GM23338 (cell line): ENCODE data around the gene PROC. TPM values are rescaled to one million over a fixed set of nuclear protein-coding genes. Genes with fewer than 3 reads are reported as not detected.

Experiments
- ATAC-seq: fragments of 200-7000 bp; cut with Tn5 transposase; 3 replicates; pipeline ENCODE4 v1.9.1; 2020
- DNase-seq: peaks from one replicate; pipeline ENCODE4 v3.0.0-alpha.2; 2015; ENCODE audit warnings: low spot score
- H2AFZ ChIP-seq: fragments of 200-600 bp; sonication (generic); 2 replicates; pipeline ENCODE4 v1.8.0; 2016; ENCODE audit warnings: antibody characterized with exemption, mild to moderate bottlenecking, moderate library complexity
- H3F3A ChIP-seq: fragments of 200-600 bp; sonication (generic); replicated peaks from 2 replicates; pipeline ENCODE4 v1.8.0; 2017; ENCODE audit warnings: antibody characterized with exemption, mixed run types, low read depth
- H3K27ac ChIP-seq: fragments of 200-600 bp; sonication (generic); 2 replicates; pipeline ENCODE4 v1.6.1; 2016; ENCODE audit warnings: low read depth
- H3K27me3 ChIP-seq: fragments of 200-600 bp; sonication (generic); 2 replicates; pipeline ENCODE4 v1.8.0; 2016; ENCODE audit warnings: mild to moderate bottlenecking, mixed run types, moderate library complexity; ENCODE audit not compliant: insufficient read depth
- H3K36me3 ChIP-seq: fragments of 200-600 bp; sonication (generic); 2 replicates; pipeline ENCODE4 v1.8.0; 2016; ENCODE audit warnings: mild to moderate bottlenecking; ENCODE audit not compliant: insufficient read depth
- H3K4me1 ChIP-seq: fragments of 200-600 bp; sonication (generic); 2 replicates; pipeline ENCODE4 v1.8.0; 2016; ENCODE audit warnings: mild to moderate bottlenecking, moderate library complexity; ENCODE audit not compliant: insufficient read depth
- H3K4me2 ChIP-seq: fragments of 200-600 bp; sonication (generic); 2 replicates; pipeline ENCODE4 v1.7.1; 2017; ENCODE audit warnings: mixed run types
- H3K4me3 ChIP-seq: fragments of 200-600 bp; sonication (generic); 2 replicates; pipeline ENCODE4 v1.6.1; 2016; ENCODE audit warnings: mixed run types
- H3K79me2 ChIP-seq: fragments of 200-600 bp; sonication (generic); replicated peaks from 2 replicates; pipeline ENCODE4 v1.8.0; 2017; ENCODE audit warnings: mild to moderate bottlenecking; ENCODE audit not compliant: insufficient read depth
- H3K9me2 ChIP-seq: fragments of 200-600 bp; sonication (generic); 2 replicates; pipeline ENCODE4 v1.8.0; 2017; ENCODE audit not compliant: insufficient read depth
- H4K20me1 ChIP-seq: fragments of 200-600 bp; sonication (generic); replicated peaks from 2 replicates; pipeline ENCODE4 v1.8.0; 2017; ENCODE audit warnings: mild to moderate bottlenecking; ENCODE audit not compliant: insufficient read depth
- H3K27ac Mint-ChIP-seq: 2 replicates; pipeline ENCODE4 v1.8.0; 2020; ENCODE audit warnings: inconsistent platforms, mild to moderate bottlenecking, moderate library complexity, mixed read lengths
- H3K27me3 Mint-ChIP-seq: 3 replicates; pipeline ENCODE4 v1.8.0; 2022; ENCODE audit warnings: low read depth, mild to moderate bottlenecking, moderate library complexity, mixed read lengths, inconsistent platforms; ENCODE audit not compliant: insufficient read depth, poor library complexity
- H3K36me3 Mint-ChIP-seq: 3 replicates; pipeline ENCODE4 v1.8.0; 2021; ENCODE audit warnings: low read depth, mild to moderate bottlenecking, inconsistent platforms, moderate library complexity, mixed read lengths
- H3K4me1 Mint-ChIP-seq: 3 replicates; pipeline ENCODE4 v1.8.0; 2020; ENCODE audit warnings: mild to moderate bottlenecking, inconsistent platforms, mixed read lengths
- H3K4me3 Mint-ChIP-seq: 3 replicates; pipeline ENCODE4 v1.8.0; 2021; ENCODE audit warnings: moderate library complexity, mild to moderate bottlenecking, inconsistent platforms, mixed read lengths
- H3K9me3 Mint-ChIP-seq: 3 replicates; pipeline ENCODE4 v1.8.0; 2020; ENCODE audit warnings: moderate library complexity, mild to moderate bottlenecking, inconsistent platforms, mixed read lengths
- CREB1 ChIP-seq: fragments of 250-450 bp; sonication (Bioruptor Pico); IDR thresholded peaks from 2 replicates; pipeline ENCODE4 v1.5.0; 2020; ENCODE audit warnings: low read depth, mild to moderate bottlenecking, moderate library complexity
- CTCF ChIP-seq, 2 experiments: fragments of 200-600 bp in 1 of 2; sonication (generic) in 1 of 2; conservative IDR thresholded peaks; 2 replicates each; pipeline versions ENCODE4 v1.5.1 to v1.6.1; 2016 to 2017; ENCODE audit warnings: antibody characterized with exemption in 2 of 2, low read depth in 2 of 2, mild to moderate bottlenecking in 2 of 2, moderate library complexity in 1 of 2
- ETS1 ChIP-seq: IDR thresholded peaks from 2 replicates; pipeline ENCODE4 v1.6.1; 2016; ENCODE audit warnings: antibody characterized with exemption
- EZH2 ChIP-seq: fragments of 200-600 bp; sonication (generic); IDR thresholded peaks from one replicate; pipeline ENCODE4 v1.8.0; 2017; ENCODE audit warnings: antibody characterized with exemption, mild to moderate bottlenecking, low read depth; ENCODE audit not compliant: unreplicated experiment
- EZH2phosphoT487 ChIP-seq: fragments of 200-600 bp; sonication (generic); IDR thresholded peaks from one replicate; pipeline ENCODE4 v1.8.1; 2018; ENCODE audit warnings: antibody characterized with exemption; ENCODE audit not compliant: unreplicated experiment
- JUNB ChIP-seq: IDR thresholded peaks from one replicate; pipeline ENCODE4 v1.6.1; 2016; ENCODE audit warnings: antibody characterized with exemption; ENCODE audit not compliant: unreplicated experiment
- NANOG ChIP-seq: IDR thresholded peaks from 2 replicates; pipeline ENCODE4 v1.6.1; 2016; ENCODE audit warnings: antibody characterized with exemption, borderline replicate concordance
- POLR2AphosphoS5 ChIP-seq: IDR thresholded peaks from 2 replicates; pipeline ENCODE4 v1.6.1; 2016; ENCODE audit warnings: antibody characterized with exemption, low read depth
- REST ChIP-seq: IDR thresholded peaks from one replicate; pipeline ENCODE4 v1.6.1; 2018; ENCODE audit warnings: antibody characterized with exemption; ENCODE audit not compliant: unreplicated experiment
- STAT1 ChIP-seq: IDR thresholded peaks from one replicate; pipeline ENCODE4 v1.6.1; 2016; ENCODE audit warnings: antibody characterized with exemption; ENCODE audit not compliant: unreplicated experiment
- ZNF114 ChIP-seq: fragments of 250-450 bp; sonication (Bioruptor Pico); IDR thresholded peaks from 2 replicates; pipeline ENCODE4 v1.5.0; 2020; ENCODE audit warnings: mild to moderate bottlenecking, moderate library complexity
- ZNF331 ChIP-seq: fragments of 250-450 bp; sonication (Bioruptor Pico); IDR thresholded peaks from 2 replicates; pipeline ENCODE4 v1.5.0; 2020; ENCODE audit warnings: low read depth, mild to moderate bottlenecking, moderate library complexity
- ZNF462 ChIP-seq: fragments of 250-450 bp; sonication (Bioruptor Pico); IDR thresholded peaks from 2 replicates; pipeline ENCODE4 v1.5.0; 2020; ENCODE audit warnings: mild to moderate bottlenecking, moderate library complexity
- polyA plus RNA-seq: library from polyadenylated mRNA; unstranded; fragments of >200 nt; fragmentation: Nextera tagmentation; extraction: Ambion mirVana; gene quantifications from 2 replicates; pipeline ENCODE4 v1.2.1, GENCODE V29; 2016
- total RNA-seq: library from RNA; depleted of rRNA; stranded (reverse); fragments of >200 nt; shearing (Covaris generic); gene quantifications from 2 replicates; pipeline ENCODE4 v1.2.3, GENCODE V29; 2014

The PROC gene
- total and polyA plus RNA-seq, 2 experiments from 2014 or later = 1.7 to 2.4 TPM

- Mint-ChIP-seq H3K36me3 (no peaks in the 10 kb centered on the region; the same call in 2 of the 3 replicates), H3K27ac (no peak overlapping the region), H3K4me1 (peaks cover 11% of the 10 kb centered on the region), H3K9me3 (no peaks in the 10 kb centered on the region; the same call in 1 of the 3 replicates), H3K4me3 (no peak overlapping the region), H3K27me3 (peaks cover 40% of the 10 kb centered on the region)
- H4K20me1 ChIP-seq = no peaks in the 10 kb centered on the region
- DNase-seq (no peak), ATAC-seq (no peak)
- no peak overlapping the region for H2AFZ ChIP-seq
- H3F3A ChIP-seq = no peaks in the 10 kb centered on the region
- H3K4me2 ChIP-seq = no peak overlapping the region
- H3K4me1 ChIP-seq = peaks cover 12% of the 10 kb centered on the region; the same call in 1 of the 2 replicates
- no peaks in the 10 kb centered on the region for H3K9me2 ChIP-seq
- no peak overlapping the region for H3K4me3 ChIP-seq
- no peaks in the 10 kb centered on the region for H3K79me2 ChIP-seq
- no peaks in the 10 kb centered on the region for H3K36me3 ChIP-seq
- TF ChIP-seq CTCF (conservative IDR thresholded peaks at IDR 0.05; ENCODE audit: low read depth in 2 of 2) = no peak
- TF ChIP-seq ETS1 = no peak
- no peak for TF ChIP-seq JUNB
- no peak for TF ChIP-seq ZNF331
- TF ChIP-seq CREB1 (CRISPR knock-in tag) = no peak
- no peak for TF ChIP-seq POLR2AphosphoS5
- no peak for TF ChIP-seq REST
- TF ChIP-seq ZNF114 (CRISPR knock-in tag) = no peak
- no peak for TF ChIP-seq NANOG
- TF ChIP-seq EZH2 = no peak
- TF ChIP-seq STAT1 = no peak
- no peak for TF ChIP-seq ZNF462
- no peak for TF ChIP-seq EZH2phosphoT487
- no peak overlapping the region for H3K27ac ChIP-seq
- H3K27me3 ChIP-seq = peaks cover 39% of the 10 kb centered on the region
Measured at GRCh38 chr2:127425540-127426490, 7.6 kb downstream of the PROC start.
